IPS DF 4.7 (cell line): Measurements from ENCODE around the gene OR2C3.
"Not testable (repeated sequence)": the region's sequence is repeated elsewhere in the genome, so short reads cannot be mapped to it uniquely, and the experiment has no call there.

Source experiments
- DNase-seq: peaks from one replicate; pipeline ENCODE4 v3.0.0-alpha.2; 2013; ENCODE audit warnings: low spot score; ENCODE audit errors: extremely low read depth

Gene OR2C3

GRCh38 chr1:247536340-247536739 is at the start of gene OR2C3:
OR2C3 (minus strand) TSS chr1:247536440; CDS start chr1:247532511, 3,929 bp downstream.
- no peak for DNase-seq

- DNase-seq = no peak
Measured at GRCh38 chr1:247578946-247579460, 42.8 kb upstream of the OR2C3 start.

GRCh38 chr1:247576514-247576913 is 40.3 kb upstream of the OR2C3 start:
- DNase-seq = no peak

GRCh38 chr1:247574664-247575063 is 38.4 kb upstream of the OR2C3 start:
- DNase-seq = no peak

GRCh38 chr1:247574236-247574635 is 38.0 kb upstream of the OR2C3 start:
- no peak for DNase-seq

- no peak for DNase-seq
Measured at GRCh38 chr1:247562198-247562597, 26.0 kb upstream of the OR2C3 start.

GRCh38 chr1:247561711-247562110 is 25.5 kb upstream of the OR2C3 start:
- no peak for DNase-seq

- no peak for DNase-seq
Measured at GRCh38 chr1:247557926-247558674, 21.9 kb upstream of the OR2C3 start.

- DNase-seq = no peak
Measured at GRCh38 chr1:247552231-247552630, 16.0 kb upstream of the OR2C3 start.

GRCh38 chr1:247551721-247552120 is 15.5 kb upstream of the OR2C3 start:
- no peak for DNase-seq

- no peak for DNase-seq
Measured at GRCh38 chr1:247548769-247549182, 12.5 kb upstream of the OR2C3 start, which contains the start of gene GCSAML. GCSAML (plus strand) TSS chr1:247549134; CDS start chr1:247549192, 58 bp downstream.

GRCh38 chr1:247548092-247548491 is 11.9 kb upstream of the OR2C3 start:
- DNase-seq = no peak

- no peak for DNase-seq
Measured at GRCh38 chr1:247542811-247543210, 6.6 kb upstream of the OR2C3 start.

GRCh38 chr1:247540581-247540980 is 4.3 kb upstream of the OR2C3 start:
- DNase-seq = no peak

GRCh38 chr1:247539215-247539614 is 3.0 kb upstream of the OR2C3 start:
- DNase-seq = no peak

GRCh38 chr1:247538561-247538960 is 2.3 kb upstream of the OR2C3 start:
- DNase-seq = no peak

- DNase-seq = no peak
Measured at GRCh38 chr1:247535402-247535801, 838 bp downstream of the OR2C3 start.

GRCh38 chr1:247531937-247532336 is 4.3 kb downstream of the OR2C3 start:
- no peak for DNase-seq

- DNase-seq = no peak
Measured at GRCh38 chr1:247530785-247531184, 5.5 kb downstream of the OR2C3 start.

- DNase-seq = no peak
Measured at GRCh38 chr1:247529771-247530355, 6.4 kb downstream of the OR2C3 start.

GRCh38 chr1:247528812-247529474 is 7.3 kb downstream of the OR2C3 start:
- no peak for DNase-seq

GRCh38 chr1:247521886-247522285 is 14.4 kb downstream of the OR2C3 start:
- not testable (repeated sequence) for DNase-seq
